GM19467 (cell line): ENCODE data around the gene SHF.

Experiments
- ATAC-seq: cut with Tn5 transposase; IDR thresholded peaks from one replicate; pipeline ENCODE4 v1.9.1; 2021; ENCODE audit warnings: mild to moderate bottlenecking, moderate library complexity; ENCODE audit not compliant: unreplicated experiment

SHF gene

GRCh38 chr15:45200001-45200798 lies 12.4 kb upstream of the SHF start:
- peak; percentile 40 for ATAC-seq

DNA sequence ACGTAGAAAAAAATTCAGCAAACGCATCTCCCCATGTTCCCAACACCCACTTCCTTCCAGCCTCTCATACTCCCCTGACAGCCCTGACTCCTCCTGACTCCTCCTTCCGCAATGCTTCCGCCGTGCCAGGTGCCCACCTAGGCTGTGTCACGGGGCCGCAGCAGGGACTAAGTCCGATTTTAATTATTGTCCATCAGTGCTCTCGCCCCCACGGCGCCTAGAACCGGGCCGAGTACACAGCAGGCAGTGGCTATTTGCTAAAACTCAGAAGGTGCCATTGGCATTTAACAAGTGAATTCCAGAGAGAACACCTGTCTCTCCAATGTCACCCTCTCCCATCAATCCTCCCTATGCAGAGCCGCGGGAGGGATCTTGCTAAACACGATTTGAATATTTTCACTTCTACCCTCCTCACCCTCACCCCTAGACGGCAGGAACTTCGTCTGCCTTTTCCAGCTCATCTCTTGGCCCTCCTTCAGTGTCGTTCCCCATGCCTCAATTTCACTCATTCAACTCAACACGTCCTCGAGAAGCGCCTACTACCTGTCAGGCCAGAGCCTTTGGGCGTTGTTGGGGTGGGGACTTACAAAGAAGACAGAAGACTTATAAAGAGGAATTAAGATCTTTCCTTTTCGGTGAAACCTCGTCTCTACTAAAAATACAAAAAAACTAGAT lies 11.5 kb upstream of the SHF start:
- ATAC-seq, result peak; percentile 13

- ATAC-seq, result peak; percentile 56
These were observed 10.8 kb upstream of the SHF start for GRCh38 chr15:45198337-45199135.

- no peak for ATAC-seq
These were observed 9.7 kb upstream of the SHF start for GRCh38 chr15:45197512-45197911.

DNA sequence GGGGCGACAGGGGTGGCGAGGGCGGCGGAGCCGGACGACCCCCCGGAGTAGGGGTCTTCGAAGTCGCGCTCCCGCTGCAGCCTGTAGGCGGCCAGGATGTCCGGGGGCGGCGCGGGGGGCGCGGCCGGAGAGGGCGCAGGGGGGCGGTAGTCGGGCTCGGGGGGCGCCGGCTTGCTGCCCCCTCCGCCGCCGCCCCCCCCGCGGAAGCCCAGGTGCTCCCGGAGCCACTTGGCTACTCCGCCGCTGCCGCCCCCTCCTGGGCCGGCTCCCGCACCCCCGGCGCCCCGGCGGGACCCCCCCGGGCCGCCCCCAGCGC lies 230 bp downstream of the SHF start:
- ATAC-seq, result no peak

DNA sequence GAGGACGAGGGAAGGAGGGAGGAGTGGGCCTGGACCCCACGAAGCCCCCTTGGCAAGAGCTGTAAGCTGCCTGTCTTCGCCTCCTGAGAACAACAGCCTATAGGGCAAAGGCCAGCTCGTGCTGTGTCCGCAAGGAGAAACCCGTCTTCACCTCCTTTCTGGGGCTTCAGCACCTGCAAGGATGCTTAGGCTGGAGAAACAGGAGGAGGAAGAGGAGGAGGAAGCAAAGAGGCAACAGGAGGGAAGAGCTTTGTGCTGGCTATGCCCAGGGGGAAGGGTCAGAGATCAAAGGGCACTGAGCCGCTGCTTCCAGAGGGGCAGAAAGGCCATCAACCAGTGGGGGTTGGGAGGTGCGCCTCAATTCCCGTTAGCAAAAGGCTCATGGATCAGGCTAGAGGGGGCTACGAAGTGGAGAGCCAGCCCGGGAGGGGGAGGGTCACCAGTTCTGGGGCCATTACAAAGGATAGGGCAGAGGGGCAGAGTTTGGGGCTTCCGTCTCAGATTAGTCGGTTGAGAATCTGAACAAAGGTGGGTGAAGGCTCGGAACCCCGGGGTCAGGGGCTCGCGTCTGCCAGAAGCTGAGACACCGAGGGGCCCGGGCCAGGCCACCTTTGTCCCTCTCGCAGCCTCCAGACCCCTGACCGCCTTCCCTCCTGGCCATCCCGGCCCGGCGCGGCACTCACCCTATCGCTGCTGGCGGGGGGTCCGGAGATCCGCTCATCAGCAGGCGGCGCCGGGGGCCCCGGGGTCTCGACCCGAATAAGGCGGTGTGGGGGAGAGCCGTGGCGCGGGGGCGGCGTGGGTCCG lies 792 bp downstream of the SHF start:
- no peak for ATAC-seq

- ATAC-seq, result no peak
These were observed 1.6 kb downstream of the SHF start for GRCh38 chr15:45185903-45186770.

DNA sequence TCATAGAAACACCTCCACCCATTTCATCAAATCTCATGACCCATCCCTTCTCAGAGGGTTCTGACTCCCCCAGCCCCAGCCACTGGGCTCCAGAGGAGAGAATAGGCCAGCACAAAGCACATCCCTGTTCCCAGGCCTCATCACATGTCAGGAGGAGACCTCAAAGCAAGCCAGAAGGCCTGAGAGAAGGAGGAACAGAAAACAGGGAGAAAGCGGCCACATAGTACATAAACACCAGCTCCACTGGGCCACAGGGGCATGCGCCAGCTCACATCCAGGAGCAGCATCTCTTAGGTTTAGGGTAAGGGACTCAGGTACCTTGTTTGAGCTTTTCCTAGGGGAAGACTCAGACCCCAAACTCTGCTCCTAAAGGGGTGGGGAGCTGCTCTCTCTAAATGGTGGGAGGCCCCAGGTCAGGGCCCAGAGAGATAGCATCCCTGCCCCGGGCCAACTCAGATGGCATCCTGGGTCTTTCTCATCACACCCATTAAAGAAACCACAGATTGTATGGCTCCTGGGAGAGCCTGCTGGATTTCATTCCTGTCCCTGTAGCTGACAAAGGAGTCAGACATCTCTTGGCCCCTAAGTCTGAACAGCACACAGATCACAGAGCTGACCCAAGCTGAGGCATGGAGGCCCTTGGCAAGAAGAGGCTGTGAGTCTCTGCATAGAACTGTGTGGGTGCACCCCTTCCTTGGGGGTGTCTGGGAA lies 2.5 kb downstream of the SHF start:
- no peak for ATAC-seq

DNA sequence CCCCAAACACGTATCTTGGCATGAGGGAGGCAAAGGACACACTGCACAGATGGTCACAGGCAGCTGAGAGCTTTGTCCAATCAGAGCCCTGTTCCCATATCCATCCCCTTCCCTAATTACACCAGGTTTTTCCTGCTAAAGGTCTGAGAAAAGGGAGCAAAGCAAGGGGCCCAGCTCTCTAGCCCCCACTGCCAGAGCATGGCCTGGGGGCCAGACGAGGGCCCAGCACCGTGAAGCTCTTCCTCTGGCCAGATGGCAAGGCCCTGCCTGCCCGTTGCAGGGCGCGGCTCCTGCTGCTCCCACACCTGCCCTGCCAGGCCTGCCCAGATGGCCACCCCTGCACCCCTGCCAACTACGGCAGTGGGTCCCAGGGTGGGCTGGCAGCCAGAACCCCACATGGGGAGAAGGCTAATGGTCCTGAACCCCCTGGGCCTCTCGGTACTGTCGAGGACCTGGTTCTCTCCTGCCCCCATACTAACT lies 3.2 kb downstream of the SHF start:
- no peak for ATAC-seq

DNA sequence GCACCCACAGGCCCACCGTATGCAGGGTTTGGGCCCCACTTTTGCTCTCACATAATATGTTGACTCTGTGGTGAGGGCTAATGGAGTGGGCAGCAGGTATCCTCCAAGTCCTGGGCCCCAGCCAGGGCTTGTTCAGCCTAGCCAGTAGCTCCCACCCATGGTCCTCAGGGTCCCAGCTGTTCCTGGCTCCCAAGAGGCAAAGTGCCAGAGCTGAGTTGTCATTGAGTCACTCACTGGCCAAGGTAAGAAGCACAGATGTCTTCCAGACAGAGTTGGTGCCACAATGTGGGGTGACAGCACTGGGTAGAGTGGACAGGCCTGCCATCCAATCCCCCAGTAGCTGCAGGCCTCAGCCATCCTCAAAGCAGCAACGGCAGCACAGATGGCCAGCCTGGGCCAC lies 4.3 kb downstream of the SHF start:
- ATAC-seq, result no peak

- no peak for ATAC-seq
These were observed 4.8 kb downstream of the SHF start for GRCh38 chr15:45182996-45183395.

- no peak for ATAC-seq
These were observed 6.1 kb downstream of the SHF start for GRCh38 chr15:45181491-45182285.

- ATAC-seq, result no peak
These were observed 6.9 kb downstream of the SHF start for GRCh38 chr15:45180648-45181436.

GRCh38 chr15:45180201-45180600 lies 7.6 kb downstream of the SHF start:
- ATAC-seq, result no peak

- ATAC-seq, result no peak
These were observed 8.4 kb downstream of the SHF start for GRCh38 chr15:45179221-45179985.

- no peak for ATAC-seq
These were observed 10.5 kb downstream of the SHF start for GRCh38 chr15:45177285-45177684.

- no peak for ATAC-seq
These were observed 13.2 kb downstream of the SHF start for GRCh38 chr15:45174577-45174976.
